ENCODE results near the gene COL6A1. TPM values are rescaled to one million over a fixed set of nuclear protein-coding genes. Genes with fewer than 3 reads are reported as not detected.

Gene COL6A1
- total RNA-seq, 4 donors from 2014 or later: 25.0 to 242 (median 54.9) TPM

DNA sequence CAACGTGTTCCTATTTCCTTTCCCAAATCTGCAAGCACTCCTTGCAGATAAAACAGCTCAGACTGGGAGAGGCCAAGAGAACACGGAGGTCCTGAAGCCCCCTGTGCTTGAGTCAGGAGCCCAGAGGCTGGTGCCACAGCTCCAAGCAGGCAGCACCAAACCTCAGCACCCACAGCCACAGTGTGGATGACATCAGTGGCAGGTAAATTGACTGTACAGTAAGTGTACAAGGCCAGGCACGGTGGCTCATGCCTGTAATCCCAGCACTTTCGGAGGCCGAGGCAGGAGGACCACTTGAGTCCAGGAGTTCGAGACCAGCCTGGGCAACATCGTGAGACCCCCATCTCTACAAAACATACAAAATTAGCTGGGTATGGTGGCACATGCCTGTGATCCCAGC lies 1.9 kb upstream of the COL6A1 start:
- Histone ChIP-seq H3K27me3 (peaks cover 0 to 67% (median 3%) of the 10 kb centered on the region in 4 donors), H3K36me3 (no peaks in the 10 kb centered on the region), H3K4me3 (no peak overlapping the region), H3K9me3 (no peaks in the 10 kb centered on the region), H3K27ac (peak overlapping the region; percentile 5 to 90 (median 82)), H3K4me1 (peaks cover 8 to 80% (median 19%) of the 10 kb centered on the region in 3 donors)
- no peak for DNase-seq
- WGBS, 2 donors: 88% methylated on average over 6 of the region's 7 CpGs; no CpG with 5 or more reads in 1 of the 2 donors
- TF ChIP-seq, protein P1, sequence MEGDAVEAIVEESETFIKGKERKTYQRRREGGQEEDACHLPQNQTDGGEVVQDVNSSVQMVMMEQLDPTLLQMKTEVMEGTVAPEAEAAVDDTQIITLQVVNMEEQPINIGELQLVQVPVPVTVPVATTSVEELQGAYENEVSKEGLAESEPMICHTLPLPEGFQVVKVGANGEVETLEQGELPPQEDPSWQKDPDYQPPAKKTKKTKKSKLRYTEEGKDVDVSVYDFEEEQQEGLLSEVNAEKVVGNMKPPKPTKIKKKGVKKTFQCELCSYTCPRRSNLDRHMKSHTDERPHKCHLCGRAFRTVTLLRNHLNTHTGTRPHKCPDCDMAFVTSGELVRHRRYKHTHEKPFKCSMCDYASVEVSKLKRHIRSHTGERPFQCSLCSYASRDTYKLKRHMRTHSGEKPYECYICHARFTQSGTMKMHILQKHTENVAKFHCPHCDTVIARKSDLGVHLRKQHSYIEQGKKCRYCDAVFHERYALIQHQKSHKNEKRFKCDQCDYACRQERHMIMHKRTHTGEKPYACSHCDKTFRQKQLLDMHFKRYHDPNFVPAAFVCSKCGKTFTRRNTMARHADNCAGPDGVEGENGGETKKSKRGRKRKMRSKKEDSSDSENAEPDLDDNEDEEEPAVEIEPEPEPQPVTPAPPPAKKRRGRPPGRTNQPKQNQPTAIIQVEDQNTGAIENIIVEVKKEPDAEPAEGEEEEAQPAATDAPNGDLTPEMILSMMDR (IDR thresholded peaks at IDR 0.05): no peak
- no peak for TF ChIP-seq POLR2A (IDR thresholded peaks at IDR 0.05)
- intact Hi-C loops (cut with DNase I): loop anchor here (10.0 kb wide), 1 partner anchor 125 kb away; no protein-coding TSS in a partner anchor

DNA sequence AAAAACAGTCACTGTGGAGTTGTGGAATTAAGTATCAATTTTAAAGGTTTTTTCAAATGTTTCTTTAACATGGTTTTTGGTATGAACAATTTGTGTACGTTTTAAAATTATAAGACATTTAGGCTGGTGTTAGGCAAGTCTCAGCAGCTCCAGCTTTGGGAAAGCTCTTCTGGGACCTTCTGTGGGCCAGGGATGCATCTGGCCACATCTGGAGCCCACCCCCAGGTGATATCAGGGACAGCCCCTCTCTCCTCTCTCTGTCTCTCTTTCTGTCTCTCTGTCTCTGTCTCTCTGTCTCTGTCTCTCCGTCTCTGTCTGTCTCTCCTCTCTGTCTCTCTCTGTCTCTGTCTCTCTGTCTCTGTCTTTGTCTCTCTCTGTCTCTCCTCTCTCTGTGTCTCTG lies 1.3 kb upstream of the COL6A1 start:
- Histone ChIP-seq H3K4me3 (no peak overlapping the region), H3K4me1 (peaks cover 1 to 80% (median 14%) of the 10 kb centered on the region in 3 donors), H3K36me3 (peaks cover 0 to 3% (median 0%) of the 10 kb centered on the region in 3 donors), H3K27me3 (peaks cover 0 to 61% (median under 1%) of the 10 kb centered on the region in 4 donors), H3K9me3 (no peaks in the 10 kb centered on the region), H3K27ac (peak overlapping the region; percentile 55 to 90 (median 82))
- TF ChIP-seq, protein P1 (IDR thresholded peaks at IDR 0.05): no peak
- no peak for TF ChIP-seq POLR2A (IDR thresholded peaks at IDR 0.05)
- no peak for DNase-seq
- WGBS, 2 donors: 42 to 48% methylated on average over 2 of the region's 2 CpGs
- intact Hi-C loops (cut with DNase I): no loop called here

DNA sequence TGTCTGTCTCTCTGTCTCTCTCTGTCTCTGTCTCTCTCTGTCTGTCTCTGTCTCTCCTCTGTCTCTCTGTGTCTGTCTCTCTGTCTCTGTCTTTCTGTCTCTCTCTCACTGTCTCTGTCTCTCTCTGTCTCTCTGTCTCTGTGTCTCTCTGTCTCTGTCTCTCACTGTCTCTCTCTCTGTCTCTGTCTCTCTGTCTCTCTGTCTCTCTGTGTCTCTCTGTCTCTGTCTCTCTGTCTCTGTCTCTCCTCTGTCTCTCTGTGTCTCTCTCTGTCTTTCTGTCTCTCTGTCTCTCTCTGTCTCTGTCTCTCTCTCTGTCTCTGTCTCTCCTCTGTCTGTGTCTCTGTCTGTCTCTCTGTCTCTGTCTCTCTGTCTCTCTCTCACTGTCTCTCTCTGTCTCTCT lies 873 bp upstream of the COL6A1 start:
- Histone ChIP-seq H3K36me3 (peaks cover 0 to 7% (median 0%) of the 10 kb centered on the region in 3 donors), H3K4me3 (peak overlapping the region in 3 of 4 donors; percentile 42 to 78 (median 75)), H3K27me3 (peaks cover 0 to 57% (median 0%) of the 10 kb centered on the region in 4 donors), H3K4me1 (peaks cover 0 to 80% (median 16%) of the 10 kb centered on the region in 3 donors), H3K9me3 (no peaks in the 10 kb centered on the region), H3K27ac (peak overlapping the region; percentile 55 to 87 (median 84))
- intact Hi-C loops (cut with DNase I): no loop called here
- no peak for DNase-seq
- TF ChIP-seq, protein P1 (IDR thresholded peaks at IDR 0.05): no peak
- no peak for TF ChIP-seq POLR2A (IDR thresholded peaks at IDR 0.05)

DNA sequence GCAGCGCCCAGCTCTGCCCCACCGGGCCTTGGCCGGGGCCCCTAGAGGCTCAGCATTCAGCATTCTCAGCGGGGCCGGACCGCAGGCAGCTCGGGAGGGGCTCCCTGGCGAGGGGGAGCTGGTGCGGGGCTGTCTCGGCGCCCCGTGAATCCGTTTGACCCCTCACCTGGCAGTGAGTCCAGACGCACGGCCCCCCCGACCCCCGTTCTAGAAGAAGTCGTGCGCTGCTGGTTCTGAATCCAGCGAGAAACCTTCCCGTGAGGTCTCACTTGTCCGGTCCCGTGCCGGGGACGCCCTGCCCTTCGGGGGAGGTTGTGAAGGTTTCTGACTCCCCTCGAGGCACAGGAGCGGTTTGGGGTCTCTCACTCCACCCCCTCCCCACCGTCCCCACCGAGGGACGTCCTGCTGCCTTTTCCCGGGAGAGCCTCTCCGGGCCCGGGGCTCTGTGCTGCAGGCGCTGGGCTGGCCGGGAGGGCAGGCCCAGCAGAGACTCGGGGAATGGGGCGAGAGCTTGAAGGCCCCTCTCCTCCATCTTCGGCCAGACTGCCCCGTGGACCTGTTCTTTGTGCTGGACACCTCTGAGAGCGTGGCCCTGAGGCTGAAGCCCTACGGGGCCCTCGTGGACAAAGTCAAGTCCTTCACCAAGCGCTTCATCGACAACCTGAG lies 655 bp downstream of the COL6A1 start:
- WGBS, 2 donors: 4% methylated on average over 9 of the region's 45 CpGs; no CpG with 5 or more reads in 1 of the 2 donors
- peak overlapping the region; percentile 48 to 78 (median 64) for H3K4me3 ChIP-seq
- H3K27ac ChIP-seq: peak overlapping the region; percentile 72 to 89 (median 80)
- no peak for TF ChIP-seq POLR2A (IDR thresholded peaks at IDR 0.05)
- TF ChIP-seq, protein P1 (IDR thresholded peaks at IDR 0.05): no peak
- intact Hi-C loops (cut with DNase I): no loop called here
- peaks cover 0 to 21% (median 9%) of the 10 kb centered on the region in 3 donors for H3K36me3 ChIP-seq
- H3K4me1 ChIP-seq: peaks cover 0 to 89% (median 20%) of the 10 kb centered on the region in 3 donors
- DNase-seq: no peak
- no peaks in the 10 kb centered on the region for H3K9me3 ChIP-seq
- H3K27me3 ChIP-seq: peaks cover 0 to 44% (median 0%) of the 10 kb centered on the region in 4 donors
